AG09309 (cell line): Measurements from ENCODE around the gene SLAMF7.

ENCODE experiments used
- DNase-seq: peaks from one replicate; pipeline ENCODE4 v3.0.0-alpha.2; 2010; ENCODE audit warnings: low read depth
- H3K4me3 ChIP-seq: 2 replicates; pipeline ENCODE4 v1.5.1; 2011; ENCODE audit warnings: mild to moderate bottlenecking, low read depth, low read length, moderate library complexity; ENCODE audit not compliant: control insufficient read depth
- TF ChIP-seq, protein P1 (sequence below): IDR thresholded peaks from 2 replicates; pipeline ENCODE4 v1.5.1; 2011; ENCODE audit warnings: mild to moderate bottlenecking, low read depth, low read length, inconsistent platforms; ENCODE audit not compliant: insufficient read depth, control insufficient read depth; ENCODE audit errors: missing control alignments

SLAMF7 gene

DNA sequence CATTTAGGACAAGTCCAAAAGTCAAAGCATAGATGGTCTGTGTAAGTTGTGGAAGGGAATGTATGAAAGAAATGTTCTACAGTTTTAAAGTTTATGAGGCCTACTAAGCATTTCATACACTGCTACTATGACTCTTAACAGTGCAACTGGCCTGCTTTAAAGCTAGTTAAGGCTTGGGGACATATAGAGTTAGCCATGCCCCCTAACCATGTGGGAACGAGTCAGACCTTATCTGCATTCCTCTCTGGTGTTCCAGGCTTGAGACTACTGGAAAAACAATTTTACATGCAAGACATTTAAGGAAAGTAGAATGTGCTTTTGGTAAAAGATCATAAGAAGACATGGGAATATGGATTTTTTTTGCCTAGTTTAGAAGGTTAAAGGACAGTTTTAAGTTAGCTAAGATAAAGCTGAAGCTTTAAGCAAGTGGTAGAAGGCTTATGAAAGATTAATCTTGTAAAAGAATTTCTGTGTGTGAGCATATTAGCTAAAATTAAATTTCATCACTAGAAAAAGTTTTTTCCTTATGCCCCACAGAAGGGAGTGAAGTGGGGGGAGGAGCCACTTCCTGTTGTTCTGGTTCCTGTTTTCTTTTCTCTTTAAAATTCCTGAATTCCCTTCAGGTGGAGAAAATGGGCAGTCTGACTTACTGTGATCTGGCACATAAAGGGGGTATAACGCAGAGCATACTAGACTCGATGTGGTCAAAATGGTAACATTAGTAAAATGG is 18.5 kb upstream of the SLAMF7 start:
- H3K4me3 ChIP-seq = no peak overlapping the region
- TF ChIP-seq, protein P1, sequence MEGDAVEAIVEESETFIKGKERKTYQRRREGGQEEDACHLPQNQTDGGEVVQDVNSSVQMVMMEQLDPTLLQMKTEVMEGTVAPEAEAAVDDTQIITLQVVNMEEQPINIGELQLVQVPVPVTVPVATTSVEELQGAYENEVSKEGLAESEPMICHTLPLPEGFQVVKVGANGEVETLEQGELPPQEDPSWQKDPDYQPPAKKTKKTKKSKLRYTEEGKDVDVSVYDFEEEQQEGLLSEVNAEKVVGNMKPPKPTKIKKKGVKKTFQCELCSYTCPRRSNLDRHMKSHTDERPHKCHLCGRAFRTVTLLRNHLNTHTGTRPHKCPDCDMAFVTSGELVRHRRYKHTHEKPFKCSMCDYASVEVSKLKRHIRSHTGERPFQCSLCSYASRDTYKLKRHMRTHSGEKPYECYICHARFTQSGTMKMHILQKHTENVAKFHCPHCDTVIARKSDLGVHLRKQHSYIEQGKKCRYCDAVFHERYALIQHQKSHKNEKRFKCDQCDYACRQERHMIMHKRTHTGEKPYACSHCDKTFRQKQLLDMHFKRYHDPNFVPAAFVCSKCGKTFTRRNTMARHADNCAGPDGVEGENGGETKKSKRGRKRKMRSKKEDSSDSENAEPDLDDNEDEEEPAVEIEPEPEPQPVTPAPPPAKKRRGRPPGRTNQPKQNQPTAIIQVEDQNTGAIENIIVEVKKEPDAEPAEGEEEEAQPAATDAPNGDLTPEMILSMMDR = no peak
- no peak for DNase-seq

DNA sequence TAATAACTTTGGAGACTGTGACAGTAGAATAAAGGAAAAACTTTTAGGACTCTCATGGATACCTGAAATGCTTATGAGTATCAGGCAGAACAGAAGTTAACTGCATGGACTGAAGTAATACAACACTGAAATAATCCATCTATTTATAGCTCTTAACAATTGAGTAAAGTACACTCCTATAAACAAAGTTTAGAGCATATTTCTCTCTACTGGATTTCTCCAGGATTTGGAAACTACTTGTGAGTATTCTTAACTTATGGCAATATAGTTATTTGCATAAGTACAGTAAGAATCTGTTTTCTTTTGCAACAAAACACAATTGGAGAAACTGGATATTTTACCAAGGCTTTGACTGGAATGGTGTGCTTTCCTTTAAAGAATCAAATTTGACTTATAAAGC is 17.6 kb upstream of the SLAMF7 start:
- no peak for DNase-seq

DNA sequence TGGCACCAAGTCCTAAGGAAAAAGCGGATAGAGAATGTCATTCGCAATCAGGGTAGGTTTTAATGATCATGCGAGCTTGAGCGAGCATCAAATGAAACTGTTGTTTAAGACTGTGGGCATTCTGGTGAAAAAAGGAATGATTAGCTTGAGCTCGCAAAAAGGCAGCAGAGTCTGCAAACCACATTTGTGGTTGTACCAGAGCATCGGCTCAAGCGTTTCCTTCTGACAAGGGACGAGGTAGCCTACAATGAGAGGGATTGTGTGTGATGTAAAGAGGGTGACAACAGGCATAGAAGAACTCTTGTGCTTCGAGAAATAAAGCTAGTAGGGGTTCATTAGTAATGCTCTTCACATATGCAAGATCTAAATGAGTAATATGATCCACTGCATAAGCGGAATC is 16.3 kb upstream of the SLAMF7 start:
- no peak overlapping the region for H3K4me3 ChIP-seq
- no peak for DNase-seq
- TF ChIP-seq, protein P1 = no peak

More for the DNA sequence above, 17.6 kb upstream of the SLAMF7 start:
- H3K4me3 ChIP-seq = no peak overlapping the region
- TF ChIP-seq, protein P1 = no peak

DNA sequence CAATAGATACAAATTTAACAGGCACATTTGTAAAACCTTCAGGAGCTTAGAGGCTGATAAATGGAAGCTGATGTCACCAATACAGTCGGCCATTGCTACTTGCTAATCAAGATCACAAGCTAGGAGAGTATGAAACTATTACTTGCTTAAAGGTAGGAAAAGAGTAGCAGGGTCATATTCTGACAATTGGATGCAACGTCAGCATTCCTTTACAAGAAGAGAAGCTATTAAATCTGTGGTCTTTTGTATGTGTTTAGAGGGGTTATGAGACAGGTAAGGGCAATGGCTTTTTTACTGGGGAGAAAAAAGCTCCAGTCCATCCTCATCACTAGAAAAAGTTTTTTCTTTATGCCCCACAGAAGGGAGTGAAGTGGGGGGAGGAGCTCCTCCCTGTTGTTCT is 15.7 kb upstream of the SLAMF7 start:
- TF ChIP-seq, protein P1 = no peak
- no peak overlapping the region for H3K4me3 ChIP-seq
- DNase-seq = no peak

DNA sequence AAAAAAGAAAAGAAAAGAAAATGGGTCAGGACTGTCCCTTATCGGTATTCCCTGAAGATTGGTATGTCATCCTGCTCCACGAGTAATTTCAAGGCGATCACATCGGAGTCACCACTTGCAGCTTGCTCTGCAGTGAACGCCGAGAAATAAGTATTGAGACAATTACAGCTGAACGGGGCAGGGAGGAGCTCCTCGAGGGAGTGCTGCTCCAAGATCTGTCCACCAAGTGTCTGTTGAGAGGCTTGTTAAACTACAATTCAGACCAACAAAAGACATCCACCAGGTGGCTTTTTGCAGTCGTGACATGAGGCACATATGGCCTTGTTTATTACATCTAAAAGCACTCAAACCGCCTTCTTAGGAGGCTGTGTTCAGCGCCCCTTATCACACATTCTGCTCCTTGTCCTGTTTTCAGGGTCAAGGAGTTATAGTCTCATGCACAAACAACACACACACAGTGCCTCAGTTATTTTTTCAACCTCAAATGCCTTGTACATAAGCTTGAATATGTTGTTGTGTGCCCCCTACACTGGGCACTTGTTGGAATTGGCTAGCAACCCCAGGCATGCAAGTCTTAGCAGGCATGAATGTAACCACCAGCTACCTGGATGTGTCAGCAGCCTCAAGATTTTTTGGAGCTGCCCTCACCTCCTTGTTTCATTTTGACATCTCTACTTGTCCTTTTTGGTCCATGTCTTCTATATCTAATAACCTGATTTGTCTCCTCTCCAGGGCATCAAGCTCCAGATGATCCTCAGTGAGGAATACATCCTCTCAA is 14.4 kb upstream of the SLAMF7 start:
- TF ChIP-seq, protein P1 = no peak
- H3K4me3 ChIP-seq = no peak overlapping the region
- DNase-seq = no peak

DNA sequence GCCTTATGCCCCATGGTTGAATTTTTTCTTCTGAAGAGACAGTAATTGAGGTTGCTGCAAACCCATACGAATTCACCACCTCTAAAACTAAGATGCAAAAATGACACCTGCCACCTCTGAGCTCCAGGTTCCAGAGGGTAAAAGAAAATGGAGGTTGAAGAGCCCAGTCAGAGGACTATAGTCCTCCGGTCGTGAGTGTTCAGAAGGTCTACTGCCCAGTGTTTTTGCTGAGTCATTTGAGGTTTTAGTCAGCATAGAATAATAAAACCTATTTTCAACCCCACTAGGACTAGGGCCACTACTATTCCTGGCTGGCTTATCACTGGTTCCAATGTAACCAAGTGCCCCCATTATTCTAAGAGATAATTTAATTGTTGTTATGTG is 12.9 kb upstream of the SLAMF7 start:
- TF ChIP-seq, protein P1 = no peak
- no peak for DNase-seq
- no peak overlapping the region for H3K4me3 ChIP-seq
